DMS153 treated with DMSO at 0.1 percent for 48 hours (cell line): ENCODE measurements around the gene PLCB1.

Experiments
- DNase-seq: peaks from one replicate; lab custom pipeline; 2025; ENCODE audit not compliant: unreplicated experiment; lab: John Stamatoyannopoulos, UW

PLCB1 gene

GRCh38 chr20:8395956-8396355, 263.9 kb downstream of the PLCB1 start:
- no peak for DNase-seq

- no peak for DNase-seq
Observed at GRCh38 chr20:8398263-8399051, 266.4 kb downstream of the PLCB1 start.

- DNase-seq, result no peak
Observed at GRCh38 chr20:8399947-8400346, 267.9 kb downstream of the PLCB1 start.

DNA sequence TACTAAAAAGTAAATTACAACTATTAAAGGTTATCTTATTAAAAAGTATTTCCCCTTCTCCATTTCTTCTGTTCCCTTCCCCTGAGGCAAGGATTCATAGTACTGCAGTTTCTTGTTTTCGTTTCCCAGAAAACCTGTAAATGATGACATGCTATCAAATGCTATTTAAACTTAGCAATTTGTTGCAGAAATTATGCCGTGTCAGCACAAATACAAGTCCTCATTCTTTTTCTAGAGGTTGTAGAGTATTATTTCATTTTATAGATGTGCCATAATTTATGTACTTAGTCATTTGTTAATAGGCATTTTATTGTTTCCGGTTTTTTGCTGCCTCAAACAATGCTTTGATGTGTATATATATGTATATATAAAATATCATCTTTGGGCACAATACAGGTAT, 268.4 kb downstream of the PLCB1 start:
- DNase-seq, result no peak

DNA sequence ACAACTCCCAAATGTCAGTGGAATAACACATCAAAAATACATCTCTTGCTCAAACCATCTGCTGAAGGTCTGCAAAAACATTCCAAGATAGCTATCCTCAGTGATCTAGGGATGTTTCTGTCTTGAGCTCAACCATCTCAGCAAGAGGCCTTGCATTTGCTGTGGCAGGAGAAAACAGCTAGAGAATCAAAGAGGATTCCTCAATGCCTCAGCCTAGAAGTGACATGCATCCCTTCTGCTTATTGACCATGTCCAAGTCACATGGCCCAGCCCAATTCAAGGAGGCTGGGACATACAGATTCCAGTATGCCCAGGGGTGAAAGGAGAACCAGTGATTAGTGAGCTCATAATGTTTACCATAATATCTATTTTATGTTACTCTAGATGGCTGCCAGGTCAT, 269.5 kb downstream of the PLCB1 start:
- no peak for DNase-seq

- no peak for DNase-seq
Observed at GRCh38 chr20:8402798-8403197, 270.7 kb downstream of the PLCB1 start.

DNA sequence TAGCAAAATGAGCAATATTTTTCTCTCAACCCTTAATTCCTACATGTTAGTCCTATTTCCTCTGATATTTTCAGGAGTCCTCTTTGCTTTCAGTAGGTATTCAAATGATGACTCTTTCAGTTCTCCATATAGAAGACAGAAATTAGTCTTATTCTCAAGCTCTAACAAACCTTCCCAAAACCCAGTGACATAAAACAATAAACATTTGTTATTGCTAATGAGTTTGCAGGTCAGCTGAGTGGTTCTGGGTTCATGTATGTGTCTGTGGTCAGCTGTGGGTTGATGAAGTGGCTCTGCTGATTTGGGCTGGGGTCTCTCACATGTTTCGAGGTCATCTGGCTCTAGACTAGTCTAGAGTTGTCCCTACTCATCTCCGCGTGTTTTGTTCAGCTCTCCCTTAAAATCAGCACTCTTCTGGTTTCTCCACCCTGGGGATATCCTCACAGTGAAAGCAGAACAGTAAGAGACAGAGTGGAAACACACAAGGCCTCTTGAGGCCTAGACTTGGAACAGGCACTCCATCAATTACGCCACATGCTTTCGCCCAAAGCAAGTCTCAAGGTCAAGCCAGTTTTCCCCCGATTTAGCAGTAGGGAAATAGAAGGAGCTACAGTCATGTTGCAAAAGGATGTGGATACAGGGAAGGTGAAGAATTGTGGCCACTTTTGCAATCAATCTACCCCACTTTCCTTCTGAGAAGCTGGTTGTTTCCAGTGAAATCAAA, 273.0 kb downstream of the PLCB1 start:
- DNase-seq, result no peak

DNA sequence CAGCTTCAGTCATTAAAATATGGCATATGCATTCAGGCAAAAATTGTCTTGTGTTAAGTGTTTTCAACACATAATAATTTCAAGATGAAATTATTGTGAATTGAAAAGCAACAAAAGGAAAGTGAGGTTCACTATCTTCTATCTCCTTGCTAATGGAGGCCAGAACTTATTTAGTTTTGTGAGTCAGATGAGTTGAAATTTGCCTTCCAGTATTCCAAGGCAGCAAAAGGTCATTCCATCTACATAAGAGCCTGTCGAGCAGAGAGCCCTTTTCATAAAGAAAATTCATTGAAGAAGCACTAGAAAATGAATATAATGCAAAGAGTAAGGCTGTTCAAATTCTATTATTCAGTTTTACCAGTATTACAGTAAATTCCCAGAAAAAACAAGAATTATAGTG, 274.3 kb downstream of the PLCB1 start:
- no peak for DNase-seq

DNA sequence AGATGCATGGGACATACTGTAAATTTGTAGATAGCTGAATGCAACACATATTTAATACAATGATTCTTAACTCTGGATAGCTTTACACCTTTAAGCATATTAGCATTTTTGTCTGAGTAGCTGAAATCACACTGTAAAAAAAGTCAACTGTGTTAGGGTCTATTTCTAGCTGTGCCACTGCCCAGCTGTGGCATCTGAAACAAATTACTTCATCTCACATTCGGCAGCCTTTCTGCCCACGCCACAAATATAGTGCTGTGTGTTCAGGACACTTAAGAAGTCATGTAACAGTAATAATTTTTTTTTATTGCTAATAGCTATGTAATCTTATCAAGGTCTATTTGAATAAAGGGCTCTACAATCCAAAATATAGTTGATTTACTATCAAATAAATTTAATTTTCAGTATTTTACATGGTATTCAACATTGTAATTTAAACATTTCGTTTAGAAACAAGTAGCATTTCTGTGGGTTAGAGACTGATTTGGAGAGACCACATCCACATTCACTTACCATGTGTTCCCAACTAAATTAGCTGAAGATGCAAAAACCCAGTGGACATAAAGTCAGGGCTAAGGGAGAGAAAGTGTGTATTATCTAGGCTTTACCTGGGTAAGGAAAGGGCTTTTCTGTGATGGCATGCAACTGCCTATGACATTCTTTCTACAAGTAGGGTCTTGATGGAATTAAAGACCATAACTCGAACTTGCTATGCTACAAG, 276.7 kb downstream of the PLCB1 start:
- no peak for DNase-seq

GRCh38 chr20:8413691-8414090, 281.6 kb downstream of the PLCB1 start:
- no peak for DNase-seq

- peak; percentile 43 for DNase-seq
Observed at GRCh38 chr20:8414586-8415274, 282.7 kb downstream of the PLCB1 start.

- no peak for DNase-seq
Observed at GRCh38 chr20:8421981-8422380, 289.9 kb downstream of the PLCB1 start.

- DNase-seq, result no peak
Observed at GRCh38 chr20:8423482-8423881, 291.4 kb downstream of the PLCB1 start.

DNA sequence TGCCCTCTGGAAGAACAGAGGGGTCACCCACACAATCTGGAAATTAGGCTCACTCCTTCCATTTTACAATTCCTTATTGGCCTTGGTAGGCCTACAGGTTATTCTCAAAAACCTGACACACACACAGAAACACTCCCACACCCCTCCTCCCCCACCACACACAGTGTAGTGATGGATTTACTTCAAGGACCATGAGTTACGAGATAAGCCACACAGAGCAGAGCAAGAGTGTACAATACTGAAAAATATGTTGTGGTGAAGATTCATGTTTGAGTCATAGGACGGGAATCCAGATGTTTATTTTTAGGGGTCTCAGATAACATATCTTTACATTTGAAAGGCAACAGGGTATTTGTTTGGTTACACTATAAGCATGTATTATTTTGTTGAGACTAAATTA, 291.9 kb downstream of the PLCB1 start:
- DNase-seq, result no peak

GRCh38 chr20:8425016-8425415, 292.9 kb downstream of the PLCB1 start:
- DNase-seq, result no peak

- DNase-seq, result no peak
Observed at GRCh38 chr20:8425802-8426201, 293.7 kb downstream of the PLCB1 start.

- DNase-seq, result no peak
Observed at GRCh38 chr20:8427419-8428040, 295.5 kb downstream of the PLCB1 start.

GRCh38 chr20:8428988-8429387, 296.9 kb downstream of the PLCB1 start:
- no peak for DNase-seq

DNA sequence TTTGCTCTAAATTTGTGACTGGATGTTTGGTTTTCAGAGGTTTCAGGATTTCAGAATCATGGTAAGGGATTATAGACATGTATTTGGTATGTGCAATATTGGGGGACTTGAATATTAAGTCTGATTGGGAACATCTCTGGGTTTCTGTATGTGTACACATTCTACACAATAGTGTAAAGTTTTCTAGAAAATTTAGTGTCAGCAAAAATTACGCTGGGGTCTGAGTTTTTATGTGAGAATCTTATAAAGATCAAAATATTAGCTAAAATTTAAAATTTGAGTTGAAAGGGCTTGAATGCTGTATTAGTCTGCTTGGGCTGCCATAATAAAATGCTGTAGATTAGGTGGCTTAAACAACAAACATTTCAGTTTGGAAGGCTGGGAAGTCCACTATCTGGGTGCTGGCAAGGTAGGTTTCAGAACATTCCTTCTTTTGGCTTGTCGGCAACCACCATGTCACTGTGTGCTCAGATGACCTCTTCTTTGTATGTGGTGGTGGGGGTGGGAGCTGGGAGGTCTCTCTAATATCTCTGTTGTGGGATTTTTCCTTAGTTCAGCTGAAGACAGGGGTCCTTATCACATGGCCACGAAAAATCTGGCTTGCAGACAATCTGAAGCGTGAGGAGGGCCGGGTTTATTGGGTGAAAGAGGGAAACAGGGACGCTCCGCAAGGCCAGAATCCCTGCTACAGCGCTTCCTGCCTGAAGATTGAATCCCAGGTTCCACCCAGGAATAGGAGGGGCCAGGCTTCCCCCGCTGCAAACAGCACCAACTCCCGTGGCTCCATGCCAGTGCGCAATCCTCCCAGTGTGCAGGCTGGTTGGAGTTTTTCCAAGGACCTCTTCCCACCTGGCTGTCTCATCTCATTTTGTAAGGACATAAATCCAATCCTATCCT, 299.7 kb downstream of the PLCB1 start:
- peak; percentile 94 for DNase-seq
